SIG-M5 treated with dmso at 0.1 percent for 504 hours (cell line): ENCODE measurements around the gene TRHDE.

ENCODE experiments used
- DNase-seq: peaks from one replicate; lab custom pipeline; 2025; ENCODE audit not compliant: unreplicated experiment; lab: John Stamatoyannopoulos, UW

TRHDE gene

GRCh38 chr12:72432037-72432604 lies 160.0 kb downstream of the TRHDE start:
- DNase-seq: no peak

- DNase-seq: no peak
Measured at GRCh38 chr12:72433298-72433697, 161.1 kb downstream of the TRHDE start.

- no peak for DNase-seq
Measured at GRCh38 chr12:72434999-72435398, 162.8 kb downstream of the TRHDE start.

- no peak for DNase-seq
Measured at GRCh38 chr12:72442217-72442616, 170.0 kb downstream of the TRHDE start.

- no peak for DNase-seq
Measured at GRCh38 chr12:72444125-72444524, 172.0 kb downstream of the TRHDE start.

GRCh38 chr12:72444566-72444965 lies 172.4 kb downstream of the TRHDE start:
- DNase-seq: no peak

- no peak for DNase-seq
Measured at GRCh38 chr12:72448089-72448488, 175.9 kb downstream of the TRHDE start.

- no peak for DNase-seq
Measured at GRCh38 chr12:72448805-72449204, 176.6 kb downstream of the TRHDE start.

GRCh38 chr12:72453066-72453465 lies 180.9 kb downstream of the TRHDE start:
- no peak for DNase-seq

GRCh38 chr12:72453550-72453949 lies 181.4 kb downstream of the TRHDE start:
- no peak for DNase-seq

GRCh38 chr12:72464471-72464870 lies 192.3 kb downstream of the TRHDE start:
- no peak for DNase-seq

- no peak for DNase-seq
Measured at GRCh38 chr12:72465155-72465554, 193.0 kb downstream of the TRHDE start.

- DNase-seq: no peak
Measured at GRCh38 chr12:72465940-72466630, 193.9 kb downstream of the TRHDE start.

- DNase-seq: no peak
Measured at GRCh38 chr12:72467985-72468384, 195.8 kb downstream of the TRHDE start.

- no peak for DNase-seq
Measured at GRCh38 chr12:72468505-72468904, 196.3 kb downstream of the TRHDE start.

- DNase-seq: no peak
Measured at GRCh38 chr12:72471806-72472205, 199.6 kb downstream of the TRHDE start.

GRCh38 chr12:72472350-72472749 lies 200.2 kb downstream of the TRHDE start:
- DNase-seq: no peak

GRCh38 chr12:72476301-72476700 lies 204.1 kb downstream of the TRHDE start:
- DNase-seq: no peak

GRCh38 chr12:72485017-72485701 lies 213.0 kb downstream of the TRHDE start:
- no peak for DNase-seq

- DNase-seq: no peak
Measured at GRCh38 chr12:72491426-72491825, 219.3 kb downstream of the TRHDE start.

GRCh38 chr12:72493407-72493806 lies 221.2 kb downstream of the TRHDE start:
- no peak for DNase-seq

GRCh38 chr12:72498354-72498753 lies 226.2 kb downstream of the TRHDE start:
- DNase-seq: no peak
